Loucy (cell line): ENCODE data around the gene SPCS2.

Source experiments
- H2AFZ ChIP-seq: fragments of 200-600 bp; sonication (generic); 2 replicates; pipeline ENCODE4 v1.6.0; 2016; ENCODE audit warnings: antibody characterized with exemption, mild to moderate bottlenecking, low read length, moderate library complexity
- H3F3A ChIP-seq: fragments of 200-600 bp; 2 replicates; pipeline ENCODE4 v1.6.0; 2016; ENCODE audit warnings: antibody characterized with exemption, low read depth, mild to moderate bottlenecking
- H3K27me3 ChIP-seq: fragments of 200-600 bp; sonication (generic); 2 replicates; pipeline ENCODE4 v1.6.1; 2014; ENCODE audit warnings: low read length, mild to moderate bottlenecking; ENCODE audit not compliant: insufficient read depth, poor library complexity, severe bottlenecking
- H3K36me3 ChIP-seq: fragments of 200-600 bp; sonication (generic); 2 replicates; pipeline ENCODE4 v1.6.1; 2016; ENCODE audit warnings: low read length; ENCODE audit not compliant: insufficient read depth
- H3K4me1 ChIP-seq: fragments of 200-600 bp; sonication (generic); 2 replicates; pipeline ENCODE4 v1.5.1; 2014; ENCODE audit warnings: low read length, mild to moderate bottlenecking; ENCODE audit not compliant: insufficient read depth, poor library complexity, severe bottlenecking
- H3K4me2 ChIP-seq: fragments of 200-600 bp; sonication (generic); 2 replicates; pipeline ENCODE4 v1.6.0; 2014; ENCODE audit warnings: antibody characterized with exemption, low read length, low read depth, mild to moderate bottlenecking; ENCODE audit not compliant: poor library complexity, severe bottlenecking
- H3K4me3 ChIP-seq: fragments of 200-600 bp; sonication (generic); 2 replicates; pipeline ENCODE4 v1.5.1; 2014; ENCODE audit warnings: low read length, mild to moderate bottlenecking, mixed read lengths; ENCODE audit not compliant: poor library complexity, severe bottlenecking
- H3K79me2 ChIP-seq: fragments of 200-600 bp; sonication (generic); 2 replicates; pipeline ENCODE4 v1.6.1; 2014; ENCODE audit warnings: low read length; ENCODE audit not compliant: insufficient read depth
- H3K9ac ChIP-seq: fragments of 200-600 bp; sonication (generic); 2 replicates; pipeline ENCODE4 v1.6.0; 2014; ENCODE audit warnings: mild to moderate bottlenecking, low read depth, low read length, moderate library complexity; ENCODE audit not compliant: poor library complexity, severe bottlenecking
- H3K9me2 ChIP-seq: fragments of 200-600 bp; sonication (generic); replicated peaks from 2 replicates; pipeline ENCODE4 v1.6.1; 2016; ENCODE audit warnings: low read depth, low read length, mixed read lengths
- H3K9me3 ChIP-seq: fragments of 200-600 bp; sonication (generic); 2 replicates; pipeline ENCODE4 v1.6.1; 2014; ENCODE audit warnings: mild to moderate bottlenecking, antibody characterized with exemption, low read length, low read depth; ENCODE audit not compliant: insufficient read depth
- H4K20me1 ChIP-seq: fragments of 200-600 bp; sonication (generic); 2 replicates; pipeline ENCODE4 v1.6.0; 2014; ENCODE audit warnings: antibody characterized with exemption, low read length, mild to moderate bottlenecking; ENCODE audit not compliant: insufficient read depth, poor library complexity, severe bottlenecking
- EZH2phosphoT487 ChIP-seq: fragments of 200-600 bp; IDR thresholded peaks from 2 replicates; pipeline ENCODE4 v1.6.1; 2018; ENCODE audit warnings: antibody characterized with exemption, mild to moderate bottlenecking, moderate library complexity, borderline replicate concordance
- TF ChIP-seq, protein P1 (sequence below): fragments of 200-600 bp; sonication (generic); conservative IDR thresholded peaks from 2 replicates; pipeline ENCODE4 v1.5.1; 2014; ENCODE audit warnings: mild to moderate bottlenecking, antibody characterized with exemption, low read length

The SPCS2 gene

DNA sequence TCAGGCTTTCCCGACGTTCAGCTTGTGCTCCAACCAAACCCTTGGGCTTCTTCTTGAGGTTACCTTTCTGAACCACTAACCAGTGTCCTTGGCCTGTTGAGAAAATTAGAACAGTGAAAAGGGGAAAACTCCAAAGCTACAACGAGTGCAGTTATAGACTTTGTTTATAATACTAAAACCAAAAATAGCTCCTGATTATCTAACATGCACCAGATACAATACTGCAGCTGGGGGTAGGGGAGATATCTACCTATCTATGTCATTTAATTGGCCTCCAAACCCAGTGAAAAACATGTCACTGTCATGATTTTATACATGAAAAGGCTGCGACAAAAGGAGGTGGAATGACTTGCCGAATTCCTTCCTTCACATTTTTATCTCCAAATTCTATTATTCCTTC, 12.1 kb upstream of the SPCS2 start:
- TF ChIP-seq, protein P1, sequence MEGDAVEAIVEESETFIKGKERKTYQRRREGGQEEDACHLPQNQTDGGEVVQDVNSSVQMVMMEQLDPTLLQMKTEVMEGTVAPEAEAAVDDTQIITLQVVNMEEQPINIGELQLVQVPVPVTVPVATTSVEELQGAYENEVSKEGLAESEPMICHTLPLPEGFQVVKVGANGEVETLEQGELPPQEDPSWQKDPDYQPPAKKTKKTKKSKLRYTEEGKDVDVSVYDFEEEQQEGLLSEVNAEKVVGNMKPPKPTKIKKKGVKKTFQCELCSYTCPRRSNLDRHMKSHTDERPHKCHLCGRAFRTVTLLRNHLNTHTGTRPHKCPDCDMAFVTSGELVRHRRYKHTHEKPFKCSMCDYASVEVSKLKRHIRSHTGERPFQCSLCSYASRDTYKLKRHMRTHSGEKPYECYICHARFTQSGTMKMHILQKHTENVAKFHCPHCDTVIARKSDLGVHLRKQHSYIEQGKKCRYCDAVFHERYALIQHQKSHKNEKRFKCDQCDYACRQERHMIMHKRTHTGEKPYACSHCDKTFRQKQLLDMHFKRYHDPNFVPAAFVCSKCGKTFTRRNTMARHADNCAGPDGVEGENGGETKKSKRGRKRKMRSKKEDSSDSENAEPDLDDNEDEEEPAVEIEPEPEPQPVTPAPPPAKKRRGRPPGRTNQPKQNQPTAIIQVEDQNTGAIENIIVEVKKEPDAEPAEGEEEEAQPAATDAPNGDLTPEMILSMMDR: no peak
- no peak for TF ChIP-seq EZH2phosphoT487
- Histone ChIP-seq H4K20me1 (no peaks in the 10 kb centered on the region), H3K9ac (no peak overlapping the region), H3K4me1 (peaks cover 8% of the 10 kb centered on the region), H3K9me2 (no peaks in the 10 kb centered on the region), H3K79me2 (no peaks in the 10 kb centered on the region), H3K4me2 (no peak overlapping the region), H3K27me3 (no peaks in the 10 kb centered on the region), H3K36me3 (no peaks in the 10 kb centered on the region), H3F3A (no peaks in the 10 kb centered on the region), H2AFZ (no peak overlapping the region), H3K4me3 (no peak overlapping the region), H3K9me3 (no peaks in the 10 kb centered on the region)

DNA sequence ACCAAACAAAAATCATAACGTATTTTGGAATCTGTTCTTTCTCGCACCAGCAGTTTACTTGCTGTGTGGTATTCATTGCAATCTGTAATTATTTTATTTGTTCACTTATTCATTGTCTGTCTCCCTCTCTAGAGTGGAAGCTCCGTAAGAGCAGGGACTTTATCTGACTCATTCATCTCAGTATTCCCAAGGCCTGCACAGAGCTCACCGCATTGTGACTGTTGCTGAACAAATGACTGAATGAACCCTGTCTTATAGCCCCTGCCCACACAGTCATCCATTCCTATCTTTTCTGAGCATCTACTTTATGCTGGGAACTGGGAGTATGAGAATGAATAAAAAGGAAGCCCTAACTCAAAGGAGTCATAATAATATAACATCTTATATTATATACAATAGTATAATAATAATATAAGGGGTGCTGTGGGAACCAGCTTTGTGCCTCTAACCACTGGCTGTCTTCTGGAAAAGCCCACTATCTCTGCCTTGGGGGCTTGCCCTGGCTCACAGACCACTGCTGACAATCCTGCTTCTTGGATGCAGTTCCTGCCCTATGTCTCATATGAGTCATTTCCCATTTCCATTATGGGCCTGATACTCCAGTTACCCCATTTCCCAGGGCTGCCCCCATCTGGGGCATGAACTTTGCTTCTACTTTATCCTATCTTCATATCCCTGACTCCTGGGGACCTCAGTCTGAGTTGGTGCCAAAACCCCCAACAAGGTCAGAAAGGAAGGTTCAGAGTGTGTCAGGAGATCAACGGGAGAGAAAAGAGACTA, 11.2 kb upstream of the SPCS2 start:
- TF ChIP-seq, protein P1: no peak
- no peak for TF ChIP-seq EZH2phosphoT487
- Histone ChIP-seq H2AFZ (no peak overlapping the region), H3K36me3 (no peaks in the 10 kb centered on the region), H3K9me3 (no peaks in the 10 kb centered on the region), H4K20me1 (no peaks in the 10 kb centered on the region), H3K4me3 (no peak overlapping the region), H3K9ac (no peak overlapping the region), H3K4me2 (no peak overlapping the region), H3F3A (no peaks in the 10 kb centered on the region), H3K9me2 (no peaks in the 10 kb centered on the region), H3K79me2 (no peaks in the 10 kb centered on the region), H3K27me3 (no peaks in the 10 kb centered on the region), H3K4me1 (no peaks in the 10 kb centered on the region)

DNA sequence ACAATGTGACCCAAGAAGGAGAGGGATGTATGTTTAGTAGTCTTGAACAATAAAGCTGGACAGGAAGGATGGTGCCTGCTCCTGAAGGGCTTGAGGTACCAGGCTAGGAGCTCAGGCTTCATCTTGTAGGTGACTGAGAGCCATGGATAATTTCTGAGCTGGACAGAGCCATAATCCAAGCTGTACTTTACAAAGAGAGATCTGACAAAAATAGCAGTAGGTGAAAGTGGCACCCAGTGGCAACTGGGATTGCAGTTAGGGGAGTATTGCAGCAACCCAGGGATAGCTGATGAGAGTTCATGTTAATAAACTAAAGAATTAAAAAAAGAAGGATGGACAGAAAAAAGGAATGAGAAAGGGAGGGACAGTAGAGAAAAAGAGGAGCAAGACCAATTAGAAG, 7.6 kb upstream of the SPCS2 start:
- TF ChIP-seq, protein P1: no peak
- no peak for TF ChIP-seq EZH2phosphoT487

More for the DNA sequence above, 7.6 kb upstream of the SPCS2 start:
- no peaks in the 10 kb centered on the region for H3F3A ChIP-seq
- no peaks in the 10 kb centered on the region for H3K9me3 ChIP-seq
- no peaks in the 10 kb centered on the region for H3K36me3 ChIP-seq
- H3K79me2 ChIP-seq: no peaks in the 10 kb centered on the region
- no peaks in the 10 kb centered on the region for H3K4me1 ChIP-seq
- no peaks in the 10 kb centered on the region for H3K9me2 ChIP-seq
- no peak overlapping the region for H3K4me3 ChIP-seq
- H2AFZ ChIP-seq: no peak overlapping the region
- no peak overlapping the region for H3K9ac ChIP-seq
- no peaks in the 10 kb centered on the region for H3K27me3 ChIP-seq
- H4K20me1 ChIP-seq: no peaks in the 10 kb centered on the region
- H3K4me2 ChIP-seq: no peak overlapping the region
